B cell (primary cell): Measurements from ENCODE around the gene FURIN. TPM values are rescaled to one million over a fixed set of nuclear protein-coding genes. Genes with fewer than 3 reads are reported as not detected.

Source experiments
- ATAC-seq: fragments of 200-7000 bp; cut with Tn5 transposase; one replicate; pipeline ENCODE4 v1.10.0; 2021; ENCODE audit warnings: low read depth, mild to moderate bottlenecking, moderate number of reproducible peaks, moderate library complexity
- CTCF ChIA-PET: fragments of 350-600 bp; sonication (Branson Sonifier 250); formaldehyde crosslinking; loops from one replicate; lab custom pipeline; 2021; ENCODE audit warnings: antibody characterized with exemption, inconsistent platforms; lab: Charles Lee
- POLR2A ChIA-PET: fragments of 350-600 bp; sonication (Branson Sonifier 250); formaldehyde crosslinking; loops from one replicate; lab custom pipeline; 2021; ENCODE audit warnings: antibody characterized with exemption; lab: Charles Lee
- DNase-seq: peaks from one replicate; pipeline ENCODE4 v3.0.0; 2013
- H2AFZ ChIP-seq: 2 replicates; pipeline ENCODE4 v1.6.1; 2012; ENCODE audit warnings: mild to moderate bottlenecking, low read depth, low read length; ENCODE audit not compliant: insufficient read depth, poor library complexity, severe bottlenecking
- H3K27ac ChIP-seq, 2 donors: 1 replicate in 1 of 2; 2 replicates in 1 of 2; pipeline ENCODE4 v1.5.1; 2012 to 2013; ENCODE audit warnings: low read length in 2 of 2, mild to moderate bottlenecking in 2 of 2, moderate library complexity in 1 of 2
- H3K27me3 ChIP-seq, 4 experiments: fragments of 200-600 bp in 1 of 4; sonication (generic) in 1 of 4; replicated peaks in 1 of 4; 1 replicate in 2 of 4; 2 replicates in 2 of 4; pipeline versions ENCODE4 v1.6.1 to v1.7.0; 2013 to 2016; ENCODE audit warnings: low read length in 3 of 4, mild to moderate bottlenecking in 2 of 4, mixed read lengths in 1 of 4, moderate library complexity in 1 of 4; ENCODE audit not compliant: insufficient read depth in 4 of 4, control insufficient read depth in 3 of 4; ENCODE audit errors: control extremely low read depth in 1 of 4
- H3K36me3 ChIP-seq, 2 experiments: replicated peaks in 1 of 2; 1 replicate in 1 of 2; 2 replicates in 1 of 2; pipeline versions ENCODE4 v1.6.1 to v1.7.1; 2013; ENCODE audit warnings: low read length in 1 of 2; ENCODE audit not compliant: insufficient read depth in 2 of 2, control insufficient read depth in 1 of 2; ENCODE audit errors: control extremely low read depth in 1 of 2, extremely low read depth in 1 of 2
- H3K4me1 ChIP-seq, 2 donors: fragments of 200-600 bp in 1 of 2; sonication (generic) in 1 of 2; 1 replicate in 1 of 2; 2 replicates in 1 of 2; pipeline versions ENCODE4 v1.5.1 to v1.6.1; 2013 to 2017; ENCODE audit warnings: low read length in 2 of 2; ENCODE audit not compliant: control insufficient read depth in 2 of 2, insufficient read depth in 2 of 2
- H3K4me2 ChIP-seq: replicated peaks from 2 replicates; pipeline ENCODE3; 2012; ENCODE audit warnings: mild to moderate bottlenecking, low read depth, low read length; ENCODE audit not compliant: poor library complexity, severe bottlenecking
- H3K4me3 ChIP-seq, 5 experiments: fragments of 200-600 bp in 1 of 5; sonication (generic) in 1 of 5; 1 replicate in 3 of 5; 2 replicates in 2 of 5; pipeline versions ENCODE4 v1.5.1 to v1.7.0; 2011 to 2016; ENCODE audit warnings: low read length in 4 of 5, mild to moderate bottlenecking in 4 of 5, low read depth in 2 of 5, control low read depth in 1 of 5, moderate library complexity in 1 of 5; ENCODE audit not compliant: insufficient read depth in 1 of 5; ENCODE audit errors: control extremely low read depth in 1 of 5, extremely low read depth in 1 of 5
- H3K79me2 ChIP-seq: fragments of 200-600 bp; sonication (generic); one replicate; pipeline ENCODE4 v1.6.0; 2016; ENCODE audit warnings: low read length; ENCODE audit not compliant: control insufficient read depth, insufficient read depth
- H3K9ac ChIP-seq: fragments of 200-600 bp; sonication (generic); 2 replicates; pipeline ENCODE4 v1.6.1; 2017; ENCODE audit warnings: mild to moderate bottlenecking, low read length, moderate library complexity
- H3K9me3 ChIP-seq, 3 donors: one replicate each; pipeline versions ENCODE4 v1.6.1 to v1.7.1; 2013; ENCODE audit warnings: low read length in 2 of 3; ENCODE audit not compliant: control insufficient read depth in 2 of 3, insufficient read depth in 1 of 3; ENCODE audit errors: control extremely low read depth in 1 of 3
- H4K20me1 ChIP-seq: 2 replicates; pipeline ENCODE4 v1.6.0; 2012; ENCODE audit warnings: mild to moderate bottlenecking, low read length; ENCODE audit not compliant: insufficient read depth, control insufficient read depth, poor library complexity, severe bottlenecking
- H3K27ac Mint-ChIP-seq: one replicate; pipeline ENCODE4 v1.8.0; 2021; ENCODE audit warnings: mixed read lengths
- H3K27me3 Mint-ChIP-seq: one replicate; pipeline ENCODE4 v1.8.0; 2021; ENCODE audit warnings: mixed read lengths
- H3K4me1 Mint-ChIP-seq: one replicate; pipeline ENCODE4 v1.8.0; 2021; ENCODE audit warnings: mixed read lengths
- H3K4me3 Mint-ChIP-seq: one replicate; pipeline ENCODE4 v1.8.0; 2021; ENCODE audit warnings: mixed read lengths
- H3K9me3 Mint-ChIP-seq: one replicate; pipeline ENCODE4 v1.8.0; 2022; ENCODE audit warnings: mixed read lengths; ENCODE audit not compliant: insufficient read depth
- CTCF ChIP-seq: fragments of 200-600 bp; IDR thresholded peaks from one replicate; pipeline ENCODE4 v1.8.0; 2022; ENCODE audit warnings: antibody characterized with exemption, mild to moderate bottlenecking
- EZH2 ChIP-seq: IDR thresholded peaks from 2 replicates; pipeline ENCODE4 v1.6.1; 2012; ENCODE audit warnings: borderline replicate concordance, low read depth, mild to moderate bottlenecking, moderate library complexity, low read length; ENCODE audit not compliant: insufficient read depth, poor library complexity, severe bottlenecking
- WGBS: methylation state at CpG from one replicate; pipeline ENCODE4 v1.1.5; 2013; ENCODE audit warnings: missing lambda C conversion rate; ENCODE audit not compliant: insufficient coverage; 5-methylcytosine and 5-hydroxymethylcytosine counted together
- intact Hi-C: fragments of 100-400 bp; cut with micrococcal nuclease; formaldehyde crosslinking; loops from one replicate; pipeline ENCODE4 v1.10.0; 2022
- polyA plus RNA-seq: library from polyadenylated mRNA; depleted of rRNA; stranded (reverse); fragments of >200 nt; gene quantifications from 2 replicates; pipeline ENCODE4 v1.2.3, GENCODE V29; 2012
- total RNA-seq, 2 donors: library from RNA; stranded (reverse); fragments of 120-200 nt in 1 of 2; gene quantifications; 1 replicate in 1 of 2; 2 replicates in 1 of 2; pipeline versions ENCODE4 v1.2.3 to v1.2.4, GENCODE V29; 2013 to 2022

Gene FURIN
- total and polyA plus RNA-seq, 2 donors (not counting 1 experiment from before 2014, with no cell fraction given): 31.6 to 66.7 TPM

- ATAC-seq (no peak), DNase-seq (no peak)
- no peaks in the 10 kb centered on the region for H3K27me3 ChIP-seq
- H4K20me1 ChIP-seq: no peaks in the 10 kb centered on the region
- no peak overlapping the region for H3K27ac ChIP-seq
- intact Hi-C loops: no loop called here
- Mint-ChIP-seq H3K27me3 (no peaks in the 10 kb centered on the region), H3K27ac (no peak overlapping the region), H3K9me3 (no peaks in the 10 kb centered on the region), H3K4me1 (peaks cover 33% of the 10 kb centered on the region), H3K4me3 (no peak overlapping the region)
- H3K4me3 ChIP-seq: no peak overlapping the region
- no peak overlapping the region for H3K4me2 ChIP-seq
- no peaks in the 10 kb centered on the region for H3K79me2 ChIP-seq
- no peak overlapping the region for H2AFZ ChIP-seq
- 100% methylated on average over 3 of the region's 8 CpGs for WGBS
- TF ChIP-seq CTCF (no peak), EZH2 (no peak)
- no peak overlapping the region for H3K9ac ChIP-seq
- POLR2A ChIA-PET: no interaction called here
- CTCF ChIA-PET: interaction anchor here (0.6 to 1.7 kb wide), 3 partner anchors 38 to 63 kb away, joined by 4 to 7 read pairs (median 4); partner anchors contain the start of gene FES
- no peaks in the 10 kb centered on the region for H3K36me3 ChIP-seq
- H3K4me1 ChIP-seq: peaks cover 21 to 33% of the 10 kb centered on the region in 2 donors
- H3K9me3 ChIP-seq: peaks cover 0 to 12% (median 0%) of the 10 kb centered on the region in 3 donors
Measured at GRCh38 chr15:90822204-90822955, 46.0 kb upstream of the FURIN start.

GRCh38 chr15:90823455-90823974, 44.9 kb upstream of the FURIN start:
- Histone ChIP-seq H3K4me1 (peaks cover 10 to 21% of the 10 kb centered on the region in 2 donors), H3K27ac (no peak overlapping the region), H2AFZ (no peak overlapping the region), H4K20me1 (no peaks in the 10 kb centered on the region), H3K36me3 (no peaks in the 10 kb centered on the region), H3K9me3 (peaks cover 0 to 12% (median 0%) of the 10 kb centered on the region in 3 donors), H3K79me2 (no peaks in the 10 kb centered on the region), H3K4me3 (no peak overlapping the region), H3K9ac (no peak overlapping the region), H3K4me2 (no peak overlapping the region), H3K27me3 (no peaks in the 10 kb centered on the region)
- ATAC-seq: no peak
- no peak for TF ChIP-seq EZH2
- no peak for TF ChIP-seq CTCF
- POLR2A ChIA-PET: interaction anchor here (0.6 to 0.7 kb wide), 3 partner anchors 9 to 60 kb away, joined by 3 to 7 read pairs (median 4); no protein-coding TSS in a partner anchor
- H3K9me3 Mint-ChIP-seq: no peaks in the 10 kb centered on the region
- H3K4me1 Mint-ChIP-seq: peaks cover 22% of the 10 kb centered on the region
- no peak overlapping the region for H3K4me3 Mint-ChIP-seq
- no peaks in the 10 kb centered on the region for H3K27me3 Mint-ChIP-seq
- DNase-seq: no peak
- CTCF ChIA-PET: interaction anchor here (1.0 to 1.7 kb wide), 3 partner anchors 10 to 62 kb away, joined by 3 to 7 read pairs (median 5); no protein-coding TSS in a partner anchor
- intact Hi-C loops: no loop called here
- H3K27ac Mint-ChIP-seq: no peak overlapping the region
- WGBS: 92% methylated on average over 7 of the region's 7 CpGs
